ES-I3 (cell line): ENCODE measurements around the gene CCNA2.

Experiments
- H3K36me3 ChIP-seq: 2 replicates; pipeline ENCODE4 v1.6.1; 2013; ENCODE audit warnings: mild to moderate bottlenecking, low read length, control low read depth, moderate library complexity; ENCODE audit not compliant: insufficient read depth
- H3K4me1 ChIP-seq: 2 replicates; pipeline ENCODE4 v1.6.1; 2013; ENCODE audit warnings: mild to moderate bottlenecking, control low read depth, low read length; ENCODE audit not compliant: insufficient read depth
- H3K9ac ChIP-seq: 2 replicates; pipeline ENCODE4 v1.6.1; 2013; ENCODE audit warnings: low read depth, mild to moderate bottlenecking, low read length, moderate library complexity
- H3K9me3 ChIP-seq: 2 replicates; pipeline ENCODE4 v1.6.1; 2013; ENCODE audit warnings: mild to moderate bottlenecking, low read length, moderate library complexity; ENCODE audit not compliant: control insufficient read depth, insufficient read depth

CCNA2 gene

DNA sequence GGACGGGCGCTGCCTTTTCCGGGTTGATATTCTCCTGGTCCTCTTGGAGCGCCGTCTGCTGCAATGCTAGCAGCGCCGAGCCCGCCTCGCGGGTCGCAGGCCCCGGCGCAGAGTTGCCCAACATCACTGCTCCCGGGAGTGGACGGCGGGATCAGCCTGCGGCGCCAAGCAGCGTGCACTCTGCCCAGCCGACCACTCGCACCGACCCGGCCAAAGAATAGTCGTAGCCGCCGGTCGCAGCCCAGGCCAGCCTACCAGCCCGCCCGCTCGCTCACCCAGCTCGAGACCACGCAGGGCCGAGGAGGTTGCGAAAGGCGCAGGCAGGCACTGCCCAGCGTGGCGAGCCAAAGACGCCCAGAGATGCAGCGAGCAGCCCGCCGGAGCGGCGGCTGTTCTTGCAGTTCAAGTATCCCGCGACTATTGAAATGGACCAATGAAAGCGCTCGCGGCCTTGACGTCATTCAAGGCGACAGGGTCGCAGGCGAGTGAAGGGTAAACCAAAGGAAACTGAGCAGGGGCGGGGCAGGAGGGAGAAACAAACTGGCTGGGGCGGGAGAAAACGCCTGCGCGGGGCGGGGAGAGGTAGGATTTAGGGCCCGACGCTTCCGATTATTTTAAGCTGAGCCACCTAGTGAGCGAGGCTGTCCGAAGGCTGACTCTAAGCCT, at the start of gene CCNA2:
TSS of gene CCNA2 (minus strand) at position 379 of the 666 bp plus-strand sequence. CDS start at position 124, 255 bp downstream.
- Histone ChIP-seq H3K36me3 (peaks cover 15% of the 10 kb centered on the region), H3K4me1 (peaks cover 7% of the 10 kb centered on the region), H3K9me3 (no peaks in the 10 kb centered on the region)

DNA sequence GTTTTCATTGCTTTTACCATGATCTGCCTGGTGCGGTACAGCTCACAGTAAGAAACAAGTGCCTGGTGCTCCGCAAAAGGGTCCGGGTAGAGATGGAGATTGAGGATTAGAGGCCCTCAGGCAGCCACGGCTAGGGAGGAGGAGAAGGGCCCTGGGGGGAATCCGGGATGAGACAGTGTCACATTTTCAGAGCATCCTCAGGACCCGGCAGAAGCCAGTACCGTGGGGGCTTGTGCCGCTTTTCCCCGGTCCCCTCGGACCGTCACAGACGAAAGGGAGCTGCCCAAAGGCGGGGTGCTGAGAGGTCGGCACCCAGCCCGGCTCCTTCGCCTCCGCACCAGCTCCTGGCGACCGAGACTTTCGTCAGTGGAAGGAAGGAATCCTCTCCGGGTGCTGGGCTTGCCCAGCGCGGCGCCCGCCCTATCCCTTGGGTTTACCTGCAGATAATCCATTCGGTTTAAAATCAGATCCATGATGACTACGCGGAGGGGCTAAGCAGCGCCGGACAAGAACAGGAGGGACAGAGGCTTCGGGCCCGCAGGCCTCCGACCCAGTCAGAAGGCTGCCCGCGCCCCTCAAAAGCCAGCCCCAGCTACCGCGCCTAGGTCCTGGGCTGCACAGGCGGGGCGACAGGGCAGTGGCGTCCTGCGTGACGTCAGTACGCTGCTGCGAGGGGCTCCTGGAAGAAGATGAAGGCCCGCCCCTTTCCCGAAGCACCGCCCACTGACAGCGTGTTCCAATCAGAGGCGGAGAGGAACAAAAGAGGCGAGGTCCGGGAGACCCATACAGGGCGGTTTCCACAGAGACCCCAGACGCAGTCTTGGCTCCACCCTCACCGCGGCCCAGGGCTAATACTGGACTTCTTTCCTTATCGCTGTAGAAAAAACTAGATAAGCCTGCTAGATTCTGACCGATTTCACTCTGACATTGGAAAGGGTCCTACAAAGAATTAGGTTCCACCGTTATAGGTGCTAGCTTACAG, 46.4 kb upstream of the CCNA2 start, which contains the start of gene BBS7:
TSS of gene BBS7 (minus strand) at position 634 of the 982 bp plus-strand sequence. CDS start at position 473, 161 bp downstream.
- H3K9me3 ChIP-seq: no peaks in the 10 kb centered on the region
- H3K4me1 ChIP-seq: no peaks in the 10 kb centered on the region
- H3K36me3 ChIP-seq: no peaks in the 10 kb centered on the region
- H3K9ac ChIP-seq: peak within 1 kb of the TSS; percentile 69

More for the DNA sequence above, at the start of gene CCNA2:
- peak within 1 kb of the TSS; percentile 95 for H3K9ac ChIP-seq

DNA sequence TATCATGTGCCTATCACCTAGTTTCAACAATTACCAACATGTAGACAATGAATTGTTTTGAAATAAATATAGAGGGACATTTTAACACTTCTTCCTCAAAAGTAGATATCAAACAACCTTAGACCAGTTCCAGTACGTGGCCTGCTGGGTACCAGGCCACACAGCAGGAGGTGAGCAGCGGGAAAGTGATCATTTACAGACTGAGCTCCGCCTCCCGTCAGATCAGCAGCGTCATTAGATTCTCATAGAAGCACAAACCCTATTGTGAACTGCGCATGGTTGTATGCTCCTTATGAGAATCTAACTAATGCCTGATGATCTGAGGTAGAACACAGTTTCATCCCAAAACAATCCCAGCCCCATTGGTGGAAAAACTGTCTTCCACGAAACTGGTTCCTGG, 40.1 kb upstream of the CCNA2 start:
- no peaks in the 10 kb centered on the region for H3K36me3 ChIP-seq
- H3K9ac ChIP-seq: no peak overlapping the region

DNA sequence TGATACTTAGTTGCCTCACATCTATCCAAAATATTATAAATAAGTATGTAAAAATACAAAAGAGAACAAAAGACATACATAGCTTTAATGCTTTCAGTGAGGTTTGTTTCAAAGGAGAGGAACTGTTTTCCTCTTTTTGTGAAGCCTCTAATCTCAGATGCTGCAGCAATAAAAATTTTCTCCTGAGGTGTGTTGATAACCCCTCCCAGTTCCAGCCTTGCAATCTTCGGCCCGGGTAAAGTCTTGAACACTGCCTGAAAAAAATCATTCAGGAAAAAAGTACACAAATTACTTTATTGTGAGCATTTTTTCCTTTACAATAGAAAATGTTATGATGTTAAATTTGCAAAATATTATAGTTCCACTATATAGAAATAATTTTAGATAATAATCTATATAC, 37.7 kb upstream of the CCNA2 start:
- H3K4me1 ChIP-seq: no peaks in the 10 kb centered on the region
- no peak overlapping the region for H3K9ac ChIP-seq
- H3K36me3 ChIP-seq: no peaks in the 10 kb centered on the region
- H3K9me3 ChIP-seq: no peaks in the 10 kb centered on the region

More for the DNA sequence above, 40.1 kb upstream of the CCNA2 start:
- Histone ChIP-seq H3K9me3 (no peaks in the 10 kb centered on the region), H3K4me1 (no peaks in the 10 kb centered on the region)

DNA sequence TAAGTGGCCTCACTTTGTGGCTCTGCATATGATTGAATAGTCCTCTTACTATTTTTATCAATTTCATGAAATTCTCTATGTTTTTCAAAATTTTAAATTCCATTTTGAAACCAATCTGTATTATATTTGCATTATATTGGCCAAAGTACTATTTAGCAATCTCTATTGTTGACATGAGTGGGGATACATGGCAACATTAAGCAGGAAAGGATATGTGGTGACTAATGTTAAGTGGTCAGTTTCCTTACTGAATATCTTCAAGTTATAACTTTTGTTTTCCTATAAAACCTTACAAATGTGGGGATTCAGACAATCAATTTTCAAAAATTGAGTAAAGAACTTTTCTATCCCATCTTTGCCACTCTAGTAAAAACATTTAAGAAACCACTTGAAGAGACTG, 36.4 kb upstream of the CCNA2 start:
- H3K4me1 ChIP-seq: no peaks in the 10 kb centered on the region
- H3K9ac ChIP-seq: no peak overlapping the region
- no peaks in the 10 kb centered on the region for H3K9me3 ChIP-seq
- H3K36me3 ChIP-seq: no peaks in the 10 kb centered on the region

DNA sequence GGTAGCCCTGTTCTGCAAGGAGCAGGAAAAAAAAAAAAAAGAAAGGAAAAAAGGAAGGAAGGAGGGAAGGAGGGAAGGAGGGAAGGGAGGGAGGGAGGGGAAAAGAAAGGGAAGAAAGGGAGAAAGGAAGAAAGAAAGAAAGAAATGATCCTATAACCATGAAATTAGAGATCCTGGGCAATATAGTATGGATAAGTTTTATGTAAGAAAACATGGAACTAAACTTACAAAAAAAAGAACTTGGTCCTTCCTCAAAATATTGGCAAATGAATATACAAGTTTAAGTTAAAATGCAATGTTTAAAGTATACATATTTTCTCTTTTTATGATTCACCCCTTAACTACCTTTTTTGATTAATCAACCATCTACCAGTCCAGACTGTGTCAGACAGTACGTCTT, 27.7 kb upstream of the CCNA2 start:
- H3K9ac ChIP-seq: no peak overlapping the region
- H3K36me3 ChIP-seq: peaks cover 5% of the 10 kb centered on the region; the same call in 1 of the 2 replicates
- H3K9me3 ChIP-seq: no peaks in the 10 kb centered on the region
- no peaks in the 10 kb centered on the region for H3K4me1 ChIP-seq

DNA sequence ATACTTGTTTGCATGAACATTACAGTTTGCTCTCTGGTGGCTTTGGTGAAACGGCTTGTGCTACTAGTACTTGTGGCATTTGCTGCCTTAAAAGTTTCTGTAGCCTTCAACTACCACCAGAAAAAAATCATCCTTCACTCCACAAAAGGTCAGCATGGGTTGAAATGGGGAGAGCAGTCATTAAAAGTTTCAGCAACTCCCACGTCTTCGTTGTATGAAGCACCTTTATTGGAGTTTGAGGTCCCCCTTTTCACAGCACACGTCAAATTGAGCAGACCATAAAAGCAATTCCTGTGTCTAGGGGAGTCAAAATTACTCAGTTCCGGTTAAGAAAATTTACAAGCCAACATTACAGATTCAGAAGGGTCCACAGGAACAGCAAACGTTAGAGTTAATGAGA, 23.0 kb upstream of the CCNA2 start:
- H3K36me3 ChIP-seq: peaks cover 9% of the 10 kb centered on the region
- H3K9ac ChIP-seq: no peak overlapping the region
- H3K9me3 ChIP-seq: no peaks in the 10 kb centered on the region
- H3K4me1 ChIP-seq: no peaks in the 10 kb centered on the region

DNA sequence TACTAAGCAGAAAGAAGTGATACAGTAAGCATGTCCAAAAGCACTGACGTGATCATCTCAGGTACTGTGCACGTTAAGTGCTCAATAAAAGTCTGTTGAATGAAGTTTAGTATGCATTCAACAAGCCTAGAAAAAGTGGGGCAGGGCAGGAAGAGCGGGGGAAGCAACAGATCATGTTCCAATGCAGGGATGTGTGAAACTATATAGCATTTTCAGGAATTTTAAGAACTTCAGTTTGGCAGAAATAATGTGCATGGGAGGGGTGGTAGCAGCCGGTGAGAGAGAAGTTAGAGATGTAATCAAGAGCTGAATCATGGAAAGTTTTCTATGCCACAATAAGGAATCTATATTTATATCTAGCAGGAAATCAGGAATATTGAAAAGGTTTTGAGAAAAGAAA, 19.2 kb upstream of the CCNA2 start:
- no peaks in the 10 kb centered on the region for H3K9me3 ChIP-seq
- no peaks in the 10 kb centered on the region for H3K4me1 ChIP-seq
- H3K9ac ChIP-seq: no peak overlapping the region
- H3K36me3 ChIP-seq: peaks cover 9% of the 10 kb centered on the region

DNA sequence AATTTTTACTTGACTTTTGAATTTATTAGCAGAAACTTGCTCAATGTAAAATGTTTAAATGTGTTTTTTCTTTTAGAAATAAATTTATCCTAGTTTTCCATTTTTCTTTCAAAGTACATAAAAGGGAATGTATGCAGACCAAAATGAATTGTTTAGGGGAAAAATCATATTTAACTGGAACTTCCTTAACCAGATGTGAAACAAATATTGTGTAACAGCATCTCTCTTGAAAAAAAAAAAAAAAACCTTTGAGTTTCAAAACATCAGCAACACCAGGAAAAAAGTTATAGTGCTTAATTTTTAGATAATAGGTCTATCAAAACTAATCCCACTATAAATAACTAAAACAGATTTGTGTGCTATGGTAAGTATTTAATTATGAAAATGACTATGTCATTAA, 14.5 kb upstream of the CCNA2 start:
- no peaks in the 10 kb centered on the region for H3K9me3 ChIP-seq
- no peaks in the 10 kb centered on the region for H3K4me1 ChIP-seq
- no peak overlapping the region for H3K9ac ChIP-seq
- no peaks in the 10 kb centered on the region for H3K36me3 ChIP-seq

DNA sequence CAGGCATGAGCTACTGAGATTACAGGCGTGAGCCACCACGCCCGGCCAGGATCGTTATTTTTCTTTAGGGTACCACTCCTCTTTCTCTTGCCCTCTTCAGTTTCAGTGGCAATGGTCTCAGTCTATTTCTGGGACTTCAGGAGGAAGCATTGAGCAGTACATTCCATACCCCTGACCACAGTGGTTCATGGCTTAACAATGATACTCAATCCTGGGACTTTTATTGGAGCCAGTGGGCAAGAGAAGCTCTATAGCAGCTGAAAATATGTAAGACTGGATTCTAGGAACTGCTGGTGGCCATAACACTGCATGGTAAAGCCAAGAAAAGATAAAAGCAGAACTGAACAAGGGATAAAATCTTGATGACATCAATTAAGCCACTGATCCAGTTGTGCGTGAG, 5.8 kb upstream of the CCNA2 start:
- Histone ChIP-seq H3K36me3 (no peaks in the 10 kb centered on the region), H3K9ac (no peak overlapping the region), H3K4me1 (no peaks in the 10 kb centered on the region), H3K9me3 (no peaks in the 10 kb centered on the region)

DNA sequence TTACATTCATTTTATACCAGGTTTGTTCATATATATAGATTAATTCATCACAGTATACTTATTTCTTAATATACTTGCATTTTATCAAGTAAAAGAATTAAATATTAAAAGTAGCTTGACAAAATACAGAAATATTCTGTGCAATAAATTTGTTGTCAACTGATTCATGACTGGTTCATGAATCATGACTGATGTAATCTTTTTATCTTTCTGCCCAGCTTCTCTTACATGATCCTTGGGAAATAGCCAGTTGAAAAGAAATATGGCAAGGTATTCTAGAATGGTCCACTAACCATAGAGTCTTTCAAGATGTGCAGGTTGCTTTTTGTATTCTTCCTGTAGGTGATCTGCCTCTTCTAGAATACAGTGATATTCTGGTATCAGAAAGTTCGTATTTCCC, 4.2 kb upstream of the CCNA2 start:
- Histone ChIP-seq H3K9ac (no peak overlapping the region), H3K36me3 (no peaks in the 10 kb centered on the region), H3K9me3 (no peaks in the 10 kb centered on the region), H3K4me1 (no peaks in the 10 kb centered on the region)

DNA sequence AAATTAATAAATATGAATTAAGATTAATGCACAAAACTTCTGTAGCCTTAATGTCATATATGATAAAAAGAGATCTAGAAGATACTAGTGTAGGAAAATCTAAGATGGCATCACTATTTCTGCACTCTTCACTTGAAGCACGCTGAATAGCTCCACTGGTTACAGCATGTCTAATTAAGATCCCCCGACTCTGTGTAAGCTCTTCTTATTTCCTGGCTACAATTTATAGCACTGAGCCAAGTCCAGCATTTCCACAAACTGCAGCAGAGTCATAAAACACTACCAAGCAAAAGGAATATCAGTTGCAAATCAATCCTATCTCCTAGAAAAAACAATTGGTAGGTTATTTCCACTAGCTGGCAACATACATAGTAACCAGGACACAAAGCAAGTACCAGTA, 1.3 kb upstream of the CCNA2 start:
- H3K36me3 ChIP-seq: peaks cover 10% of the 10 kb centered on the region
- peaks cover 7% of the 10 kb centered on the region for H3K4me1 ChIP-seq
- H3K9me3 ChIP-seq: no peaks in the 10 kb centered on the region
- H3K9ac ChIP-seq: no peak overlapping the region

DNA sequence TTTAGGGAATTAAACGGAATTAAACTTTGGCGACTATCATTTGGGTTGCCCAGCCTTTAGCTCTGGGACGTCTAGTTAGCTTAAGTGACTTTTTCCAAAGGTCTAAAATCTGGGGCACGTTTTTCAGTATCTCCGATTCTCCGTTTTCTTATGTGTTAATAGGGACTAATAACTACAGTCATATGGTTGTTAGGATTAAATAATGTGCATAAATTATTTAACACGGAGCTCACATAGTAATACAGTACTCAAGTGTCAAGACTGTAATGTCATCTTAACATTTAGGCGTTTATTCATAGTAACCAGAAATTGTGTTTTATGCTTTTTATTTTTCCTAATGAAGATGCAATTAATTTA, 466 bp upstream of the CCNA2 start:
- peaks cover 7% of the 10 kb centered on the region for H3K4me1 ChIP-seq
- H3K9me3 ChIP-seq: no peaks in the 10 kb centered on the region
- H3K36me3 ChIP-seq: peaks cover 15% of the 10 kb centered on the region
- peak overlapping the region; percentile 95 for H3K9ac ChIP-seq

DNA sequence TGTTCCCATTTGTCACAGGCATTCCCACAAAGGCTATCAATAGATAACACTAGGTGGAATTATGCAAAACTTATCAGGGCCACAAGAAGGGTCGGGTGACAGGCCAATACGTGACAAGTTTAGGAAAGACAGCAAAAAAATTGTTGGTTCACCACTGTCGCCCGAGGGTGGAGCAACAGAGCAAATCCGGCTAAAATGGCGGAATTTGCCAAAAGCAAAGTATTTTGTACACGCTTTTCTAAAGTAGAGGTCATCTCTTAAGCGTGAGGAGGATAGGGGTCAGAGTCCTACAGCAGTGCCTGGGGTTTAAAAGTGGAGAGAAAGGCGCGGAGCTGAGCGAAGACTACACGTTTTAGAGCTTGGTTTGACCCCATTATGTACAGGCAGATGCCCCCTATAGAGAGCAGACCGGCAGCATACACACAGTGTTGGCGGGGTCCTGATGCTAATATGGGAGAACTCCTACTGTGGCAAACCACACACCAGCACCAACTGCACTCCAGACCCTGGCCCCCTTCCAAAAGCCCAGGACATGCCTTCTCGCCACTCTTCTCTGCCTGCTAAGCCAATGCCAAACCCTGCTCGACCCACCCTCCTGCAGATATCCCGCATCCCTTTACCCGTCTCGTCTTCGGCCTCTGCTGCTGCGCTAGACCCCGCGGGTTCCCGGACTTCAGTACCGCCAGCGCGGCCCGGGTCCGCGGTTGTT, 733 bp downstream of the CCNA2 start:
- Histone ChIP-seq H3K36me3 (peaks cover 22% of the 10 kb centered on the region), H3K4me1 (peaks cover 7% of the 10 kb centered on the region), H3K9ac (peak overlapping the region; percentile 95), H3K9me3 (no peaks in the 10 kb centered on the region)
